Caco-2 (cell line): ENCODE measurements around the gene NBDY. TPM values are rescaled to one million over a fixed set of nuclear protein-coding genes. Genes with fewer than 3 reads are reported as not detected.

Source experiments
- BruUV-seq: library from RNA; stranded (reverse); fragments of 400-500 nt; replicated peaks from 2 replicates; lab custom pipeline; 2021; lab: Mats Ljungman, UMichigan
- CTCF ChIA-PET: fragments of 300-600 bp; sonication (Branson Sonifier 250); formaldehyde crosslinking; loops from one replicate; lab custom pipeline; 2022; ENCODE audit warnings: antibody characterized with exemption; lab: Charles Lee
- POLR2A ChIA-PET: fragments of 300-600 bp; sonication (Branson Sonifier 250); formaldehyde crosslinking; loops from one replicate; lab custom pipeline; 2022; ENCODE audit warnings: antibody characterized with exemption; lab: Charles Lee
- DNase-seq, 2 experiments: peaks; one replicate each; pipeline versions ENCODE4 v3.0.0 to v3.0.0-alpha.2; 2020 to 2022
- H3K27me3 ChIP-seq: replicated peaks from 2 replicates; pipeline ENCODE4 v1.6.0; 2011; ENCODE audit warnings: low read length; ENCODE audit not compliant: control insufficient read depth, insufficient read depth
- H3K36me3 ChIP-seq: 2 replicates; pipeline ENCODE4 v1.5.1; 2011; ENCODE audit warnings: low read length; ENCODE audit not compliant: control insufficient read depth, insufficient read depth
- H3K4me1 ChIP-seq: fragments of 250-450 bp; sonication (Bioruptor Pico); 2 replicates; pipeline ENCODE4 v1.5.1; 2020; ENCODE audit warnings: mild to moderate bottlenecking
- H3K4me3 ChIP-seq: 2 replicates; pipeline ENCODE4 v1.5.1; 2011; ENCODE audit warnings: low read depth, mild to moderate bottlenecking, control low read depth, low read length
- H3K9me3 ChIP-seq: fragments of 250-450 bp; sonication (Bioruptor Pico); 2 replicates; pipeline ENCODE4 v1.5.1; 2020; ENCODE audit warnings: mild to moderate bottlenecking, moderate library complexity
- H3K27ac Mint-ChIP-seq: one replicate; pipeline ENCODE4 v1.8.0; 2022; ENCODE audit warnings: mixed read lengths; ENCODE audit not compliant: unreplicated experiment
- H3K27me3 Mint-ChIP-seq: one replicate; pipeline ENCODE4 v1.8.0; 2022; ENCODE audit warnings: mixed read lengths; ENCODE audit not compliant: insufficient read depth, unreplicated experiment
- H3K36me3 Mint-ChIP-seq: one replicate; pipeline ENCODE4 v1.8.0; 2022; ENCODE audit warnings: mild to moderate bottlenecking, mixed read lengths; ENCODE audit not compliant: insufficient read depth, unreplicated experiment
- H3K4me1 Mint-ChIP-seq: one replicate; pipeline ENCODE4 v1.8.0; 2022; ENCODE audit warnings: low read depth, mixed read lengths; ENCODE audit not compliant: unreplicated experiment
- H3K4me3 Mint-ChIP-seq: one replicate; pipeline ENCODE4 v1.8.0; 2022; ENCODE audit warnings: mild to moderate bottlenecking, moderate library complexity, mixed read lengths; ENCODE audit not compliant: unreplicated experiment
- H3K9me3 Mint-ChIP-seq: one replicate; pipeline ENCODE4 v1.8.0; 2022; ENCODE audit warnings: mixed read lengths; ENCODE audit not compliant: unreplicated experiment
- CTCF ChIP-seq, 2 experiments: fragments of 200-600 bp in 1 of 2; IDR thresholded peaks; 1 replicate in 1 of 2; 2 replicates in 1 of 2; pipeline versions ENCODE4 v1.5.1 to v1.8.0; 2011 to 2022; ENCODE audit warnings: antibody characterized with exemption in 1 of 2, control low read depth in 1 of 2, inconsistent platforms in 1 of 2, low read depth in 1 of 2, low read length in 1 of 2, mild to moderate bottlenecking in 1 of 2, moderate library complexity in 1 of 2; ENCODE audit not compliant: insufficient read depth in 1 of 2, severe bottlenecking in 1 of 2, unreplicated experiment in 1 of 2
- intact Hi-C: fragments of 100-400 bp; cut with micrococcal nuclease; formaldehyde crosslinking; loops from one replicate; pipeline ENCODE4 v1.10.0; 2022; ENCODE audit not compliant: unreplicated experiment
- total RNA-seq: library from RNA; stranded (reverse); gene quantifications from 2 replicates; pipeline ENCODE4 v1.2.3, GENCODE V29; 2022

Gene NBDY
- total RNA-seq, 1 experiment from 2014 or later = 29.4 TPM

- BruUV-seq = no TSS peak
- DNase-seq = no peak
- intact Hi-C loops = no loop called here
- Histone ChIP-seq H3K4me3 (no peak overlapping the region), H3K36me3 (no peaks in the 10 kb centered on the region), H3K9me3 (no peaks in the 10 kb centered on the region), H3K4me1 (no peaks in the 10 kb centered on the region), H3K27me3 (no peaks in the 10 kb centered on the region)
- Mint-ChIP-seq H3K9me3 (no peaks in the 10 kb centered on the region), H3K36me3 (no peaks in the 10 kb centered on the region), H3K4me1 (no peaks in the 10 kb centered on the region), H3K27me3 (no peaks in the 10 kb centered on the region), H3K4me3 (no peak overlapping the region), H3K27ac (no peak overlapping the region)
- POLR2A ChIA-PET = no interaction called here
- TF ChIP-seq CTCF (IDR thresholded peaks at IDR 0.05; ENCODE audit: insufficient read depth in 1 of 2, low read depth in 1 of 2, low read length in 1 of 2, severe bottlenecking in 1 of 2, unreplicated experiment in 1 of 2) = no peak
- CTCF ChIA-PET = no interaction called here
These were observed 64.7 kb downstream of the NBDY start for GRCh38 chrX:56793521-56794320.

- no peaks in the 10 kb centered on the region for H3K27me3 Mint-ChIP-seq
- intact Hi-C loops = no loop called here
- no TSS peak for BruUV-seq
These were observed 65.6 kb downstream of the NBDY start for GRCh38 chrX:56794404-56795230.

More at GRCh38 chrX:56794404-56795230, 65.6 kb downstream of the NBDY start:
- Mint-ChIP-seq H3K4me1 (no peaks in the 10 kb centered on the region), H3K36me3 (no peaks in the 10 kb centered on the region), H3K4me3 (no peak overlapping the region), H3K9me3 (no peaks in the 10 kb centered on the region), H3K27ac (no peak overlapping the region)
- Histone ChIP-seq H3K4me3 (no peak overlapping the region), H3K4me1 (no peaks in the 10 kb centered on the region), H3K36me3 (no peaks in the 10 kb centered on the region), H3K9me3 (no peaks in the 10 kb centered on the region), H3K27me3 (no peaks in the 10 kb centered on the region)
- CTCF ChIA-PET = no interaction called here
- TF ChIP-seq CTCF (IDR thresholded peaks at IDR 0.05; ENCODE audit: insufficient read depth in 1 of 2, low read depth in 1 of 2, low read length in 1 of 2, severe bottlenecking in 1 of 2, unreplicated experiment in 1 of 2) = no peak
- POLR2A ChIA-PET = no interaction called here
- DNase-seq = no peak
